HL-60/S4 (cell line): ENCODE measurements around the gene MAB21L4.

Experiments
- in situ Hi-C: fragments of 300-500 bp; cut with MboI; formaldehyde crosslinking; loops from 2 replicates; pipeline ENCODE4 v1.14.3; 2022; ENCODE audit warnings: low sequenced_read_pairs

Gene MAB21L4

GRCh38 chr2:240913810-240914644, 18.1 kb upstream of the MAB21L4 start:
- in situ Hi-C loops, result no loop called here

DNA sequence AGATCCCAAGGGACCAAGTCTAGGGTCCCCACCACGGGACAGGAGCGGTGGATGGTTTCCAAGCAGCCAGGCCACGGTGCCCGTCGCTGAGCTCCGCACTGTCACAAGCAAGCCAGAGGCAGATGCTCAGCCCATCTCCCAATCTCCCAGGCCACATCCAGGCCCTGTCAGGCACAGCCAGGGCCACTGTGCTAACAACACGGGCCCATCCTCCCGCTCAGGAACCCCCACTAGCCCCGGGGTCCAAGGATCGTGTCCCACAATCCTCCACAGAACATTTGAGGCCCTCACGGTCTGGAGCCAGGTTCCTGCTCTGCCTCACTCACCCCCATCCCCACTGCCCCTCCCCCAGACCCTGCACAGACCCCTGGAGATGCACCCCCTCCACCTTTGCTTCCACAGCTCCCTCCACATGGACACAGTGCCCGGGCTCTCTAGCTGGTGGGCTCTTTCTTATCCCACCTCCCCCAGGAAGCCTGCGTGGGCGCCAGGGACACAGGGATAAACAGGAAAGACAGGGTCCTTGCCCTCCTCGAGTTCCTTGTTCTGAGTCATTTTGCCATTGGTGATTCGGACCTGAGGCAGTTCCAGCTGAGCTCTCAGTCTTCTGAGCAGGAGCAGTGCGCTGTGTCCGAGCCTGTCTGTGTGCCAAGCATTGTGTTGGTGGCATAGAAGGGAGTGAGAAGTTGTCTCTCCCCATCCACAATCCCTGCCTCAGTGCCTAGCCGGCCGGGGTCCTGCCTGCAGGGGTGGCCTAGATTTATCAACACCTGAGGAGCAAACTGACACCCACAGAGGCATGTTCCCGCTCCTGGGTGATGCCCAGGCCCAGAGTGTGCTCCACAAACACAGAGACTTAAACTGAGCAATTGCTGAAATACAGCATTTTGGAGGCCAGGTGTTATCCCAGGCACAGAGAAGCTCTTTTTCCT, 17.2 kb upstream of the MAB21L4 start:
- in situ Hi-C loops, result no loop called here

DNA sequence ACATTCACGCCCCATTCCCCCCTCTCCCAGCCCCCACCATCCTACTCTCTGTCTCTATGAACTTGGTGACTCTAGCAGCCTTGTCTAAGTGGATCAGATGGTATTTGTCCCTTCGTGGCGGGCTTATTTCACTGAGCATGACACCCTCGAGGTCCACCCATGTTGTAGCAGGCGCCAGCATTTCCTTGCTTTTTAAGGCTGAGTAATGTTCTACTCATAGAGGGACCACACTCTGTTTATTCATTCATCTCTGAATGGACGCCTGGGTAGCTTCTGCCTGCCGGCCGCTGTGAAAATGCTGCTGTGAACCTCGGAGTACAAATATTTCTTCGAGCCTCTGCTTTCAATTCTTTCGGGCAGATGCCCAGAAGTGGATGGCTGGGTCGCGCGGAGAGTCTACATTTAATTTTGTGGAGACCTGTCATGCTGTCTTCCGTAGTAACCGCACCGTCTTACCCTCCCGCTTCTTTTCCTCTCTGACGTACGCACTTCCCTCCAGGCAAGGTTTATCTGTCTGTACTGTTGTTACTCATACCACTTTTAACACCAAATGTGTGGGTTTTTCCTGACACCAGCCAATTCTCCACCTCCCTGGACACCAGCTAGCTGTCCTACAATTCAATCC, 15.8 kb upstream of the MAB21L4 start:
- in situ Hi-C loops, result no loop called here

DNA sequence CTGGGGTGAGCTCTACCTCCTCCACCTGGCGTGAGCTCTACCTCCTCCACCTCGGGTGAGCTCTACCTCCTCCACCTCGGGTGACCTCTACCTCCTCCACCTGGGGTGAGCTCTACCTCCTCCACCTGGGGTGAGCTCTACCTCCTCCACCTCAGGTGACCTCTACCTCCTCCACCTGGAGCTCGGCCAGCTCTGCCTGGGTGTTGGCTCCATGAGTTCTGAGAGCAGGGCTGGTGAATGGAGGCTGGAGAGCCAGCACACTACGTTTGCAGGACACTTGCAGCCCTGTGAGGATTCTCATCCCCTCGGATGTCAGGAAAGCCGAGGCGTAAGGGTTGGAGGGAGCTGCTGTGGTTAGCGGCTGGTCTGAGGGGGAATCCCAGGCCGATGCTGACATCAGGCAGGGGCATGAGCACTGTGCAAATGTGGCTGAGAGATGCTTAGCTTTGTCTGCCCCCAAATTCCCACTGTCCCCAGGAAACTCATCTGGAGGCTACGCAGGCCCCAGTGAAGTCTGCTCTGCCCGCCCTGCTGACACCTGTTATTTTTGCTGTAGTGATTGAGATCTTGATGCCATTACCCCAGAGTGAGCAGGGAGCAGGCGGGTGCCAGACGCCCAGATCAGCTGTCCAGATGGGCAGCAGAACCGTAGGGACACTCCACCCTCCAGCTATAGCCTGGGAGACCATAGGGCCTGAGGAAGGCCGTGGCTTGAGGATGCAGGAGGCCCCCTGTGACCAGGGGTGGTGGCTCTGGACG, 13.4 kb upstream of the MAB21L4 start:
- in situ Hi-C loops, result no loop called here

DNA sequence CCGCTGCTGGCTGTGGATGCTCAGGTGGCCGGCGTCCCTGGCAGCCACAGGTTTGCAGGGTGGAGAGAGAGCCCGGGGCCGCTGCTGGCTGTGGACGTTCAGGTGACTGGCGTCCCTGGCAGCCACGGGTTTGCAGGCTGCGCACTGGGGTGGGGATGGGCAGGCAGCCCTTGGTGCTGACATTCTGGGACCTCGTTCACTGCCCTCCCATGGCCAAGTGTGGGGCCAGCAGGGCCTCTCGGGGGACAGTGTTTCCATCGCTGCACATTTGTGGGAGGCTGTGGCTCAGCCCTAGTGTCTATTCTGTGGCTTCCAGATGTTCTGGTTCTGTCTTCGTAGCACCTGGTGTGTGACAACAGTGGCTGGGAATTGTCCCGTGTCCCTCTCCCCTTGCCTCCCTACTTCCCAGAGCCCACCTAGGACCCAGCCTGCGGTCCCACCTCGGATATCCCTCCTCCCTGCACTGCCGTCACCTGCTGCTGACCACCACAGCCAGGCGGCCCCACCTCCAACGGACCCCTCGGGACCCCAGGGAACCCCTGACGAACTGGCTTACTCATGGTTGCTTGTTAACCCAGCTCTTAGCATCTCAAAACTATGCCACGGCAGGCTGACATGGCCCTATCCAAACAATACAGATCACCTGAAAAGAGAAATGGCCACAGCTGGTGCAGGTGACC, 11.1 kb upstream of the MAB21L4 start:
- in situ Hi-C loops, result no loop called here

DNA sequence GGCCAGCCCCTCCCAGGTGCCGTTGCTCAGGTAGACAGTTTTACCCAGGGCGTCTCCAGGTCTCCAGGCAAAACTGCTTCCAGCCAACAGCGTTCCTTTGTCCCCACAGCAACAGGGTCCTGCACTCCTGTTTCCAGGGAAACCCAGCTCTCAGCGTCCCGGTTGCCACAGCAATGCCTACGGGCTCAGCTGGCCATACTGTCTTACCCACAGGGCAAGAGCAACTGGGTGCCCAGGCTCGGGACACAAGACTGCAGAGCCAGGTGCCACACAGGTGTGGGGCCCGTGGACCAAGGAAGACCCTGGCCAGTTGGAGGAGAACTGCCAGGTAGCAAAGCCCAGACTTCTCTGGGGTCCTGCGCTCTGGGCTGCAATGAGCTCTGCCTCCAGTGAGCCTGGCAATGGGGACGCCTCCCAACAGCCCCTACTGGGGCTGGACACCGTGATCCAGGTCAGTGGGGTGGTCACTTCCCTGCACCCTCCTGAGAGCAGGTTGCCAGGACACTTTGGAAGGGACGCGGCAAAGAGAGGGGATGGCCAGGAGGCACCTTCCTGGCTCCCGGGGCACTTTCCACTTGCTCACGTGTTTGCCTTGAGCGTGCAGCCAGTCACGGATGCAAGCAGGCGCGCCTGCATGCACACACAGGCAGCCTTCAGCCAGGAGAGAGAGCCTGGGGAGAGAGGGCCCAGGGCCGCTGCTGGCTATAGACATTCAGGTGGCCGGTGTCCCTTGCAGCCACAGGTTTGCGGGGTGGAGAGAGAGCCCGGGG, 10.4 kb upstream of the MAB21L4 start, which contains the start of gene CROCC2:
TSS of gene CROCC2 (plus strand) at position 196 of the 770 bp plus-strand sequence. CDS start at position 374, 178 bp downstream.
- in situ Hi-C loops, result no loop called here

DNA sequence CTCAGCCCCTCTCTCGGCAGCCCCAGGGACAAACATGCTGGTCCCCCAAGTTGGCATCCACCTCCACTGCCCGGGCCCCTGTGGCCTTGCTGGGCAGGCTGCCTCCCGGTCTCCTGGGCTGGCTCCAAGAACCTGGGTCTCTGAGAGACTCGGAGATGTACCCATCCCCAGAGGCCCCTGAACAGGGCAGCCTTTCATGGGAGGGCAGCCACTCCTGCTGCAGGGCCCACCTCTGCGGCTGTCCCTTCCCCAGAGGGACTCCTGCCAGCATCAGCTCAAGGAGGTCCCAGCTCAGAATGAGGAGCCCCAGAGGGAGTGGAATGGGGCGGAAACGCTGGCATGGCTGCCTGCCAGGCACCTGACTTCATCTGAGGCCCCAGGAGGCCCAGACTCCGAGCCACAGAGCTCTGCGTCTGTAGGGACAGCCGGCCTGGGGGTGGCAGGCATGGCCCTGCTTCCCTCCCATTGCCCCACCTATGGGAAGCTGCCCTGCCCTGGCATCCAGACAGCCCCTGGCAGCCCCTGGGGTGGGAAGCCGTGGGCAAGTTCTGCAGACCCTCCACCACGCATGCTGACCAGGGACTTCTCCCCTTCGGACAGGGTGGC, 9.3 kb upstream of the MAB21L4 start:
- in situ Hi-C loops, result no loop called here

GRCh38 chr2:240904216-240905175, 8.5 kb upstream of the MAB21L4 start:
- in situ Hi-C loops, result no loop called here

- in situ Hi-C loops, result no loop called here
Measured at GRCh38 chr2:240903191-240904060, 7.5 kb upstream of the MAB21L4 start.

- in situ Hi-C loops, result no loop called here
Measured at GRCh38 chr2:240902615-240903041, 6.7 kb upstream of the MAB21L4 start.

- in situ Hi-C loops, result no loop called here
Measured at GRCh38 chr2:240901986-240902614, 6.1 kb upstream of the MAB21L4 start.

GRCh38 chr2:240900141-240900860, 4.3 kb upstream of the MAB21L4 start:
- in situ Hi-C loops, result no loop called here

- in situ Hi-C loops, result no loop called here
Measured at GRCh38 chr2:240899468-240899865, 3.5 kb upstream of the MAB21L4 start.

DNA sequence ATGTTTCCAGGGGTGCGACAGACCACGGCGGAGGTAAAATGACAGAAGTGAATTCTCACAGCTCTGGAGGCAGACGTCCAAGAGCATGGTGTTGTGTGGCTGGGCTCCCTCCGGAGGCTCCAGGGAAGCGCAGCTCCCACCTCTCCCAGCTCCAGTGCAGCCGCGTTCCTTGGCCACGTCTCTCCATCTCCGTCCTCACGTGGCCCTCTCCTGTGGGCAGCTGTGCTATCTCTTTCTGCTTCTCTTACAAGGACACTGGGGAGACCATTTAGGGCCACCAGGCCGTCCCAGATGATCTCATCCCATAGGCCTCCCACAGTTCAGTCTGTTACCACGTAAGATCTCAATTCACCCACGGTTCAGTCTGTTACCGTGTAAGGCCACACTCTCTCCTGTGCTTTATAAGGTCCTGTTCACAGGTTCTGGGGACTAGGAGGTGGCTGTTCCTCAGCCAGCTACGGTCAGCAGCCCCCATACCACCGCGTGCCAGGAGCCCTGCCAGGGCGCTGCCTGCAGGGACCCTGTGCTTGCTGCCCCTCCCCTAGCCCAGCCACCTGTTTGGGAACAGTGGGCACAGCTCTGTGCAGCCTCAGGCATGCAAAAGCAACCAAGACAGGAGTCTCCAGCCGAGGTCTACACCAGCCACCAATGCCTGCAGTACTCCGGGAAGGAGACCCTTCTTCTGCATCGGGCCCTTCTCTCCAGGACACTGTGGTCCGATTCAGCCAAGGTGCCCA, 2.9 kb upstream of the MAB21L4 start:
- in situ Hi-C loops, result no loop called here
